Large intestine (tissue), 3 donors: ENCODE measurements around the gene DNMT3A. TPM values are rescaled to one million over a fixed set of nuclear protein-coding genes. Genes with fewer than 3 reads are reported as not detected.

ENCODE experiments used
- DNase-seq, 2 donors: peaks; one replicate each; pipeline versions ENCODE4 v3.0.0 to v3.0.0-alpha.2; 2013
- H3K27ac ChIP-seq: one replicate; pipeline ENCODE4 v1.5.1; 2013; ENCODE audit warnings: low read length
- H3K27me3 ChIP-seq: 2 replicates; pipeline ENCODE4 v1.6.1; 2013; ENCODE audit warnings: low read length; ENCODE audit not compliant: control insufficient read depth, insufficient read depth
- H3K36me3 ChIP-seq: 2 replicates; pipeline ENCODE4 v1.6.1; 2013; ENCODE audit warnings: low read length; ENCODE audit not compliant: control insufficient read depth, insufficient read depth
- H3K4me1 ChIP-seq: one replicate; pipeline ENCODE4 v1.6.1; 2013; ENCODE audit warnings: low read length; ENCODE audit not compliant: control insufficient read depth, insufficient read depth
- H3K4me3 ChIP-seq: one replicate; pipeline ENCODE4 v1.5.1; 2013; ENCODE audit warnings: low read length
- H3K9me3 ChIP-seq: one replicate; pipeline ENCODE4 v1.6.1; 2013; ENCODE audit warnings: mild to moderate bottlenecking, low read depth, low read length, moderate library complexity; ENCODE audit not compliant: control insufficient read depth
- WGBS: methylation state at CpG from one replicate; pipeline ENCODE4 v1.1.5; 2013; ENCODE audit warnings: low lambda C conversion rate; ENCODE audit not compliant: insufficient coverage; 5-methylcytosine and 5-hydroxymethylcytosine counted together
- polyA plus RNA-seq: library from polyadenylated mRNA; unstranded; fragments of 120-200 nt; gene quantifications from one replicate; pipeline ENCODE4 v1.2.1, GENCODE V29; 2013

Gene DNMT3A
- polyA plus RNA-seq, 1 donor: 50.2 TPM

DNA sequence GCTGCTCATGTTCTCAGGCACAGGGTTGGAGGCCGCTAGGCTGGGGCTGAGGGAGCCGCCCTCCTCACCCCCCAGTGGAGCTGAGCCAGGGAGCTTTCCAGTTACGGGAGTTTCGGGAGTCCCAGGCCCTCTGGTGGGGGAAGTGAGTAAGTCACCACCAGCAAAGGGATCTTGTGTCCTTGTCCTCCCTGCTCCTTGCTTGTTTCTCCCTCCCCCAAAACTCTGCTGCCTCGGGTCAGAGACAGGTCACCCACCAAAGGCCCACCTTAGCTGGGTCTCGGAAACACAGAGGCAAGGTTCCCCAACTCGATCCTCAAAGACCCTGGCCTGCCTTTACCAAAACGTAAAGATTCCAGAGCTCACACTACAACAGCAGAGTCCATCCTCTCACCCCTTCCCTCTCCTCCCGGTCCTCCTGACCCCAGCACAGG is 112.9 kb downstream of the DNMT3A start:
- Histone ChIP-seq H3K4me3 (no peak overlapping the region), H3K36me3 (peaks cover 32% of the 10 kb centered on the region), H3K27ac (no peak overlapping the region), H3K4me1 (peaks cover 8% of the 10 kb centered on the region), H3K27me3 (no peaks in the 10 kb centered on the region), H3K9me3 (no peaks in the 10 kb centered on the region)
- DNase-seq: peak; percentile 50 to 64
- WGBS: no CpG with 5 or more reads among the region's 9 CpGs

DNA sequence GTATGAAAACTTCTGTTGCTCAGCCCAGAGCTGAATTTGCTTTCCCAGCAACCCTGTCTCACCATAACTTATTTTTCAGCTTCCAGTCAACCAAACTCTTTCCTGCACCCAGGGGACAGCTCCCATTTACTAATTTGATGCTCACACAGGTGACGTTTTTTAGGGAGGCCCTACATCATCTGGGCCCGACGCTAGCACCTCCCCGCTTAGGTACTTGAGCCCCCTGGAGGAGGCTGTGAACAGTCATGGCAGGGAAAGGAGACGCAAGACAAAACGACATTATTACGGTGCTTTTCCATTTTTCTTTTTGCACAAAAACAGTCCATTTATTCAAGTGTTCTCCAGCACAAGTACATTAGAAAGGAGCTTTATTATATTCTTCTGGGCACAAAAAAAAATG is 114.1 kb downstream of the DNMT3A start:
- no peaks in the 10 kb centered on the region for H3K27me3 ChIP-seq
- WGBS: no CpG with 5 or more reads among the region's 7 CpGs
- H3K4me3 ChIP-seq: no peak overlapping the region
- H3K4me1 ChIP-seq: peaks cover 8% of the 10 kb centered on the region
- H3K9me3 ChIP-seq: no peaks in the 10 kb centered on the region
- no peak for DNase-seq
- no peak overlapping the region for H3K27ac ChIP-seq
- H3K36me3 ChIP-seq: peaks cover 20% of the 10 kb centered on the region

DNA sequence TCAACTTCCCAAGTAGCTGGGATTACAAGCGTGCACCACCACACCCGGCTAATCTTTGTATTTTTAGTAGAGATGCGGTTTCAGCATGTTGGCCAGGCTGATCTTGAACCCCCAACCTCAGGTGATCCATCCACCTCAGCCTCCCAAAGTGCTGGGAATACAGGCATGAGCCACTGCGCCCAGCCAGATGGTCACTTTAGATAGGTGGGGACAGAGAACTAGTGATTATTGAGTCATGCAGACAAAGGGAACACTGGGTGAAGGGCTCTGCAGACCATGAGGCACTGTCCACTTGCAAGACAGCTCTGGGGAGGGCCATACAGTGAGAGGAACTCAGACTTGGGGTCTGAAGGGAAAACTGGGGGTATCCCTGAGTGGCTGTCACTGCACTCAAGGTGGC is 114.9 kb downstream of the DNMT3A start:
- peaks cover 12% of the 10 kb centered on the region for H3K36me3 ChIP-seq
- no peak overlapping the region for H3K27ac ChIP-seq
- no peak overlapping the region for H3K4me3 ChIP-seq
- peaks cover 8% of the 10 kb centered on the region for H3K4me1 ChIP-seq
- H3K9me3 ChIP-seq: no peaks in the 10 kb centered on the region
- DNase-seq: no peak
- H3K27me3 ChIP-seq: no peaks in the 10 kb centered on the region
- WGBS: no CpG with 5 or more reads among the region's 4 CpGs

DNA sequence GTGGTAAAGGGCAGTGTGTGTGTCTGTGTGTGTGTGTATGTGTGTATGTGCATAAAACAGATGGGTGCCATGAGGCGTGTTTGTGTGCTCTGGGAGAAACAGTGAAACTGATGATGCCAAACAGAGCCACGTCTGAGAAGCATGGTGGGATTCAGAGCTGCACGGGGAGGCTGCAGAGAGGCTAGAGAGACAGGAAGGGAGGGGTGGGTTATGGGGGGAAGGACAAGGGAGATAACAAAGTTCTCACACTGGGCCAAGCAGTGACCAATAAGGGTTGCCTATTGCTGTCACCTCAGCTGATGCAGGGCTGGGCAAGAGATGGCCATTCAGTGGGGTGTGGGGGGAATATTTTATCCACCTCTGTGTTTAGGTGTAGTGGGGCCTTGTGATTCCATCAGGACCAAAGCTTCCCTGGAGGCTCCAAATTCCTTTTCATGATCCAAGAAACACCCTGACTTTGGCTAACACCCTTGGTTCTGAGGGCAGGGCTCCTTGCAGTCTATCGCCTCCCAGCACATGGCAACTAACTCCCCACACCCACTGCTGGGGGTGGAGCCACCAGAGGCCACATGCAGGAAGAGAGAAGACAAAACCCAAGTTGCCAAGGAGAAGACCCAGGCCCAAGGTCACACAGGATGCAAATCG is 119.1 kb downstream of the DNMT3A start:
- Histone ChIP-seq H3K4me1 (no peaks in the 10 kb centered on the region), H3K27ac (no peak overlapping the region), H3K4me3 (no peak overlapping the region), H3K9me3 (no peaks in the 10 kb centered on the region), H3K36me3 (no peaks in the 10 kb centered on the region), H3K27me3 (no peaks in the 10 kb centered on the region)
- WGBS: no CpG with 5 or more reads among the region's 5 CpGs
- no peak for DNase-seq

DNA sequence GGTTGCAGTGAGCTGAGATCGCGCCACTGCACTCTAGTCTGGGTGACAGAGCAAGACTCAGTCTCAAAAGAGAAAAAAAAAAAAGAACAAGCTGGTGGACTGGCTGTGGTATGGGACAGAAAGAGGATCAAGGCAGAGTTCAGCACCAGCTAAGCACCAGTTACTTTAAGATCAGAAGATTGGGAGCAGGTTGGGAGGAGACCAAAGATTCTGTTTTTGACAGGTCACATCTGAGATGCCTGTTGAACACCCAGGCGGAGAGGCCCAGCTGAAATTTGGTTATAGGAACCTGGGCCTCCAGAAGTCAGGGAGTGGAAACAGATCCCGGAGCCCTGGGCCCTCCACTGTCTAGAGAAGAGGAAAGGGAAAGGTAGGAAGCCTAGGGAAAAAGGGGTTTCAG is 120.1 kb downstream of the DNMT3A start:
- H3K36me3 ChIP-seq: no peaks in the 10 kb centered on the region
- H3K4me1 ChIP-seq: peaks cover 5% of the 10 kb centered on the region
- WGBS: no CpG with 5 or more reads among the region's 4 CpGs
- H3K27ac ChIP-seq: no peak overlapping the region
- no peaks in the 10 kb centered on the region for H3K27me3 ChIP-seq
- H3K4me3 ChIP-seq: no peak overlapping the region
- DNase-seq: no peak
- no peaks in the 10 kb centered on the region for H3K9me3 ChIP-seq

DNA sequence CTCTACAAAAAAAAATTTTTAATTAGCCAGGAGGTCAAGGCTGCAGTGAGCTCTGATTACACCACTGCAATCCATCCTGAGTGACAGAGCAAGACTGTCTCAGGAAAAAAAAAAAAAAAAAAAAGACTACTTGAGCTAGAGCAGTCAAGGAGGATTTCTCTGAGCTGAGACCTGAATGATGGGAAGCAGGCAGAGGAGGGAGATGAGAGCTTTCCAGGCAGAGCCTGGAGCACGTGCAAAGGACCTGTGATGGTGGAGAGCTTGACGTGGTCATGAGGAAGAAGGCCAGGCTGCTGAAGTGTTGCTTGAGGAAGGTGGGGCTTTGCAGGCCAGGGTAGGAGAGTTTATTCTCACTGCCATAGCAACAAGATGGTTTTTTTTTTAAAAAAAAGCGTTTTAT is 121.4 kb downstream of the DNMT3A start:
- no peak overlapping the region for H3K27ac ChIP-seq
- H3K4me1 ChIP-seq: peaks cover 6% of the 10 kb centered on the region
- H3K27me3 ChIP-seq: no peaks in the 10 kb centered on the region
- no peaks in the 10 kb centered on the region for H3K36me3 ChIP-seq
- no peak overlapping the region for H3K4me3 ChIP-seq
- WGBS: 78% methylated on average over 1 of the region's 3 CpGs
- no peak for DNase-seq
- no peaks in the 10 kb centered on the region for H3K9me3 ChIP-seq

DNA sequence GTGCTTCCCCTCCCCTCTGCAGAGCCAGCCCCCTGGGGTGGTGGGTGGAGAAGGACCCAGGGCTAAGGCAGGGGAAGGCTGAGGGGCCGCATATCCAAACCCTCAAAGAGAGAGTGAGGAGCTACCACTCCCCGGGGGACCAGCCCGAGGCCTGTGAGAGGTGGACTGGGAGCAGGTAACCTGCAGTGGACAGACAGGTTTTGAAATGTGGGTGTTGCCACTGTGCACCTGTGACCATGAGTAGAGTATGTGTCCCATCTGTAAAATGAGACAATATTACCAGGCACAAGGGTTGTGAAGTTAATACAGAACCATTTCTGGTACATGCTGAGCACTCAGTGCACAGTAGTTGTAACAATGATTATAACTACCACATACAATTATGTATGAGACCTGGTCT is 122.1 kb downstream of the DNMT3A start:
- Histone ChIP-seq H3K4me3 (no peak overlapping the region), H3K4me1 (peaks cover 6% of the 10 kb centered on the region), H3K27ac (no peak overlapping the region), H3K36me3 (no peaks in the 10 kb centered on the region), H3K9me3 (no peaks in the 10 kb centered on the region), H3K27me3 (no peaks in the 10 kb centered on the region)
- WGBS: no CpG with 5 or more reads among the region's 3 CpGs
- no peak for DNase-seq

DNA sequence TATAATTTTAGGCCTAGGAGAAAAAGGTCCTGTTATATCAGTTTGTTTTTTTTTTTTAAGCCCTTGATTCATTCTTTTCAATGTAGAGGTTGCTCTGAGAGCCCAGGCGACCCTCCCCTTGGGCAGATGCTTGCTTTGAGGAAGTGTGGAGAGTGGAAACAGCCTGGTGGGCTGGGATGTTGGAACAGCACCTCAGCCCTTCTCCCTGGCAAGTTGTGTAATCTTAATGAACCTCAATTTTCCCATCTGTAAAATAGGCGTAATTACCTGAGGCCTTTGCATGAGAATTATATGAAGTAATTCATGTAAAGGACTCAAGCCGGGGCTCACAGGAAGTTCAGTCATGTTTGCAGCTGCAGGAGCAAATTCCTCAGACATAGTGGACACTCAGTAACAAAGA is 123.6 kb downstream of the DNMT3A start:
- Histone ChIP-seq H3K27ac (no peak overlapping the region), H3K9me3 (no peaks in the 10 kb centered on the region), H3K36me3 (no peaks in the 10 kb centered on the region), H3K27me3 (no peaks in the 10 kb centered on the region), H3K4me3 (no peak overlapping the region), H3K4me1 (peaks cover 6% of the 10 kb centered on the region)
- WGBS: no CpG with 5 or more reads among the region's 3 CpGs
- DNase-seq: no peak

DNA sequence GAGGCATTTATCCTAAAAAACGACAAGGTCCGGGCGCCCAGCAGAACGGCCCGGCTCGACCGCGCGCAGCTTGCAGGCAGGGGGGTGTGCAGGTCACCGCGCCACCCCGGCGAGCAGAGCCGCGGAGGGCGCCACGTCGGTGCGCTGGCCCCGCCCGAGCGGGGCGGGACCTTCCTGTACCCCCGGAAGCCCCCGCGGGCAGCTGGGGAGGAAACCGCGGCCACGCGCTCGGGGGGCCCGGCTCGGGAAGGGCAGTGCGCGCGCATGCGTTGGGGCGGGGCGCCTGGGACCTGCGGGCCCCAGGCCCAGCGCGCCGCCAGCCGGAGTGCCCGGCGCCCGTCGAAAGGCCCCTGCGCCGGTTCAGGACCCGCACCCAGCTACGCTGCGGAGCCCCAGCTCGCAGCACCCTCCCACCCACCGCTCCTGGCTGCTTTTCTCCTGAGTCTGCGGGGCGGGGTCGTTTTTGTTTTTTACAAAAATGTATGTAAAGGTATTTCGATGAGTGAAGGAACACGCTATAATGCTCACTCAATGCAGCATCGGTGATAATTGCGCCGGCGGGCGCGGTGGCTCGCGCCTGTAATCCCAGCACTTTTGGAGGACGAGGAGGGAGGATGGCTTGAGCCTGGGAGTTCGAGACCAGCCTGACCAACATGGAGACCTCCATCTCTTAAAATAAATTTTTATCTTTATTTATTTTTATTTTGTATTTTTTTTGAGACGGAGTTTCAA is 125.6 kb downstream of the DNMT3A start:
- peak; percentile 79 to 89 for DNase-seq
- Histone ChIP-seq H3K9me3 (no peaks in the 10 kb centered on the region), H3K36me3 (no peaks in the 10 kb centered on the region), H3K4me1 (peaks cover 6% of the 10 kb centered on the region), H3K27me3 (no peaks in the 10 kb centered on the region), H3K27ac (peak overlapping the region; percentile 73), H3K4me3 (peak overlapping the region; percentile 71)
- WGBS: 8% methylated on average over 2 of the region's 71 CpGs

DNA sequence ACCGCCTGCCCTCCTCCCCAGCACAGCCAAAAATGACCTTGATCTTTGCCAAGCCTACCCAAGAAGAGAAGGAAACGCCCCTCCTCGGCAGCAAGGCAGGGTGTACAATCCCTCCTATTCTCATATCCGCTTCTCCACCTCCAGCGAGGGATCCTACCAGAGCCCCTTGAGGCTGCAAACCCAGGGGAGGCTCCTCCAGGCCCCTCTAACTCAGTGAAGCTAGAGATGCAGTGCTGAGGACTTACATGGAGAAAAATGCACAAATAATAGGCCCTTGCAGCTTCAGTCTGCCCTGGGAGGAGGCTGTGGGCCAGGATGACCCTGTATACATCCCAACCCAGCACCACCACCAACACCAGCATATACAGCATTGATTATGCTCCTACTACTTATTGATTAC is 126.5 kb downstream of the DNMT3A start:
- no CpG with 5 or more reads among the region's 5 CpGs for WGBS
- Histone ChIP-seq H3K4me1 (peaks cover 6% of the 10 kb centered on the region), H3K27ac (peak overlapping the region; percentile 73), H3K27me3 (no peaks in the 10 kb centered on the region), H3K4me3 (no peak overlapping the region), H3K9me3 (no peaks in the 10 kb centered on the region), H3K36me3 (no peaks in the 10 kb centered on the region)
- DNase-seq: no peak

DNA sequence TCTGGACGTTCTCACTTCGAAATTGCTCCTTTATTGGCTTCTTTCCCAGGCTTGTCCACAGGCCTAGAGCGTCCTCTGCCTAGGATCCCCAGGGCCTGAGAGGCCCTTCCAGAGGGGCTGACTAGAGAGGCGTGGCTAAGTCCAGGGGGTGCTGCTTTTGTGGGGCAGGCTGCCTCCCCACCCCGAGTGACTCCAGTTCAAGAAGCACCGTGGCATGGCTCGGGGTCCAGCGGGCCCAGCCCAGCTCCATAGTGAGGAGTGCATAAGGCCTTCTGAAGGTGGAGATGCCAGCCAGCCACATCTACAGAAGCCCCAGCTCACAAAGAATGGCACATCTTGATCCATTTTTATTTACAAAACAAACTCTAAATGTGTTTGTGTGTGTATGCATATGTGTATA is 128.5 kb downstream of the DNMT3A start:
- H3K4me3 ChIP-seq: no peak overlapping the region

More for the DNA sequence above, 128.5 kb downstream of the DNMT3A start:
- no peaks in the 10 kb centered on the region for H3K9me3 ChIP-seq
- H3K27ac ChIP-seq: no peak overlapping the region
- no CpG with 5 or more reads among the region's 8 CpGs for WGBS
- DNase-seq: no peak
- no peaks in the 10 kb centered on the region for H3K36me3 ChIP-seq
- H3K4me1 ChIP-seq: peaks cover 6% of the 10 kb centered on the region
- H3K27me3 ChIP-seq: no peaks in the 10 kb centered on the region
